ENCODE results near the gene FAM219B. TPM values are rescaled to one million over a fixed set of nuclear protein-coding genes. Genes with fewer than 3 reads are reported as not detected.

Gene FAM219B
- total and polyA plus RNA-seq, 8 donors: 59.2 to 84.7 (median 61.8) TPM

DNA sequence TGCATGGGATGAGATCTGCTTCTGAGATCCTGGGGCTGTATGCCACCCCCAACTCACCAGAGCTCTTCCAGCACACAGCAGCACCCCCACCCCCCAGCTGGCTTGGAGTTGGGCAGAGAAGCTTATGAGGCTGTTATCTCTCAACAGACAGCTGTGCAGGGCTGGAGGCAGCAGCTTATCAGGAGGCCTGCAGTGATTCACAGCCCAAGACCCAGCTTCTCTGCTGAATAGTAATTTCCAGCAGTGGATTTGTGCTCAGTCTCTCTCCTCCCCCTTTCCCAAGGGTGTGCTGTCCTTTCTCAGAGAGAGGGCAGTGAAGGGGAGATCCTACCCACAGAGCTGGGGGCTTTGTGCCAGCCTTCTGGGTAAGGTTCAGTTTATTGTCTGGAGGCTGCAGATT, 47.9 kb upstream of the FAM219B start:
- ATAC-seq (no peak), DNase-seq (peak in 2 of 4 donors; percentile 73 to 87)
- Histone ChIP-seq H3K36me3 (no peaks in the 10 kb centered on the region), H3K9me3 (no peaks in the 10 kb centered on the region), H3K4me1 (peaks cover 19 to 53% of the 10 kb centered on the region in 2 donors), H3K27ac (no peak overlapping the region), H3K4me3 (peak overlapping the region in 1 of 2 donors; percentile 59), H3K27me3 (peaks cover 0 to 46% of the 10 kb centered on the region in 2 donors)
- TF ChIP-seq, protein P1, sequence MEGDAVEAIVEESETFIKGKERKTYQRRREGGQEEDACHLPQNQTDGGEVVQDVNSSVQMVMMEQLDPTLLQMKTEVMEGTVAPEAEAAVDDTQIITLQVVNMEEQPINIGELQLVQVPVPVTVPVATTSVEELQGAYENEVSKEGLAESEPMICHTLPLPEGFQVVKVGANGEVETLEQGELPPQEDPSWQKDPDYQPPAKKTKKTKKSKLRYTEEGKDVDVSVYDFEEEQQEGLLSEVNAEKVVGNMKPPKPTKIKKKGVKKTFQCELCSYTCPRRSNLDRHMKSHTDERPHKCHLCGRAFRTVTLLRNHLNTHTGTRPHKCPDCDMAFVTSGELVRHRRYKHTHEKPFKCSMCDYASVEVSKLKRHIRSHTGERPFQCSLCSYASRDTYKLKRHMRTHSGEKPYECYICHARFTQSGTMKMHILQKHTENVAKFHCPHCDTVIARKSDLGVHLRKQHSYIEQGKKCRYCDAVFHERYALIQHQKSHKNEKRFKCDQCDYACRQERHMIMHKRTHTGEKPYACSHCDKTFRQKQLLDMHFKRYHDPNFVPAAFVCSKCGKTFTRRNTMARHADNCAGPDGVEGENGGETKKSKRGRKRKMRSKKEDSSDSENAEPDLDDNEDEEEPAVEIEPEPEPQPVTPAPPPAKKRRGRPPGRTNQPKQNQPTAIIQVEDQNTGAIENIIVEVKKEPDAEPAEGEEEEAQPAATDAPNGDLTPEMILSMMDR (IDR thresholded peaks at IDR 0.05): no peak
- intact Hi-C loops (cut with DNase I): loop anchor here in 1 of 2 donors (5.0 to 10.0 kb wide), 2 partner anchors 182 to 320 kb away; no protein-coding TSS in a partner anchor

DNA sequence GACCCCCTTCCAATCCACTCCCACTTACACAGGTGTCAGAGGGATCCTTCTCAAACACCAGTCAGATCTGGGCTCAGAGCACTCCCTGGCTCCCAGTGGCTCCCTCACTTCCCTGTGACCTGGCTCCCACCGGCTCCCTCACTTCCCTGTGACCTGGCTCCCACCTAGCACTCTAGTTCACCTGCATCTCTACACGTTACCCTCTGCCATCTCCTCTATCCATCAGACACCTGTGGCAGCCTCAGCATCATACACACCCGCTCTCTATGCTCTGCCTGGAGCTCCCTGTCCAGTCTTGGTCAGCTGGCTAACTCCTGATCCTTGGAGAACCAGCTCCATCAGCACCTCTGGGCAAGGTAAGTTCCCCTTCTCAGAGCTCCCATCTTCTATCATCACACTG, 44.4 kb upstream of the FAM219B start:
- Histone ChIP-seq H3K27me3 (peaks cover 0 to 11% of the 10 kb centered on the region in 2 donors), H3K4me3 (no peak overlapping the region), H3K4me1 (peaks cover 15 to 21% of the 10 kb centered on the region in 2 donors), H3K9me3 (no peaks in the 10 kb centered on the region), H3K27ac (no peak overlapping the region), H3K36me3 (no peaks in the 10 kb centered on the region)
- intact Hi-C loops (cut with DNase I): loop anchor here in 1 of 2 donors (5.0 to 10.0 kb wide), 2 partner anchors 179 to 316 kb away; no protein-coding TSS in a partner anchor
- no peak for ATAC-seq
- TF ChIP-seq, protein P1 (IDR thresholded peaks at IDR 0.05): no peak
- DNase-seq: no peak

DNA sequence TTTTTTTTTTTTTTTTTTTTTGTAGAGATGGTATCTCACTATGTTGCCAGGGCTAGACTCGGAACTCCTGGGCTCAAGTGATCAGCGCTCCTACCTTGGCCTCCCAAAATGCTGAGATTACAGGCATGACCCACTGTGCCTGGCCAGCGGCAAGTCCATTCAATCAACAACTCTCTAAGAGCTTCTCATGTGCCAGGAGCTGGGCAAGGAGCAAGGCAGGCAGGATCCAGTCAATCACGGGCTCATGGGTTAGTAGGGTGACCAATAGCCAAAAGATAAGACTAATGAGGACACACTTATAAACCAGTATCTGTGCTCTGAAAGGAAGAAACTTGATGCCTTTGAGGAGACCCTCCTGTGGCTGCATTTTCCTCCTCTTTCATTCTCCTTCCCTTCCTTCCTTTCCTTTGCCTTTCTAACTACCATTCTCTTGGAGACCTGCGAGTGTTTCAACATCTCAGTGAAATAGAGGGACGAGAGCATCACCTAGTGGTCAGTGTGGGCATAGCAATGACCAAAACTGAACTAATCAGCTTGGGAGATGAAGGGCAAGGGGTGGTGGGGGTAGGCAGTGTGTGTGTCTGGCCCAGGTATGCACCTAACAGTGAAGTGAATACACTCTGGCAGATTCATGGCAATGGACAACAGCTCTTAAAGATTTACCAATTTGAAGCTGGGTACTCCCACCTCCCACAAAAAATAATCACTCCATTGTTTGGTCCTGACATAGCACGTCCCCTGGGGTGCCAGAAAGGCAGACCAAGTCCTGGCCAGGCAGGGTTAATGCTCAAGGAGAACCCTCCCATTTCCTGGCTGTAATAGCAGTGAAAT, 43.6 kb upstream of the FAM219B start:
- Histone ChIP-seq H3K4me1 (peaks cover 10 to 14% of the 10 kb centered on the region in 2 donors), H3K27ac (no peak overlapping the region), H3K4me3 (no peak overlapping the region), H3K9me3 (no peaks in the 10 kb centered on the region), H3K27me3 (peaks cover 0 to 4% of the 10 kb centered on the region in 2 donors), H3K36me3 (no peaks in the 10 kb centered on the region)
- intact Hi-C loops (cut with DNase I): loop anchor here in 1 of 2 donors (5.0 to 10.0 kb wide), 2 partner anchors 178 to 315 kb away; no protein-coding TSS in a partner anchor
- ATAC-seq (peak; percentile 92), DNase-seq (peak in 3 of 4 donors; percentile 53 to 82 (median 76))
- TF ChIP-seq, protein P1 (IDR thresholded peaks at IDR 0.05): peak; percentile 90 to 95

DNA sequence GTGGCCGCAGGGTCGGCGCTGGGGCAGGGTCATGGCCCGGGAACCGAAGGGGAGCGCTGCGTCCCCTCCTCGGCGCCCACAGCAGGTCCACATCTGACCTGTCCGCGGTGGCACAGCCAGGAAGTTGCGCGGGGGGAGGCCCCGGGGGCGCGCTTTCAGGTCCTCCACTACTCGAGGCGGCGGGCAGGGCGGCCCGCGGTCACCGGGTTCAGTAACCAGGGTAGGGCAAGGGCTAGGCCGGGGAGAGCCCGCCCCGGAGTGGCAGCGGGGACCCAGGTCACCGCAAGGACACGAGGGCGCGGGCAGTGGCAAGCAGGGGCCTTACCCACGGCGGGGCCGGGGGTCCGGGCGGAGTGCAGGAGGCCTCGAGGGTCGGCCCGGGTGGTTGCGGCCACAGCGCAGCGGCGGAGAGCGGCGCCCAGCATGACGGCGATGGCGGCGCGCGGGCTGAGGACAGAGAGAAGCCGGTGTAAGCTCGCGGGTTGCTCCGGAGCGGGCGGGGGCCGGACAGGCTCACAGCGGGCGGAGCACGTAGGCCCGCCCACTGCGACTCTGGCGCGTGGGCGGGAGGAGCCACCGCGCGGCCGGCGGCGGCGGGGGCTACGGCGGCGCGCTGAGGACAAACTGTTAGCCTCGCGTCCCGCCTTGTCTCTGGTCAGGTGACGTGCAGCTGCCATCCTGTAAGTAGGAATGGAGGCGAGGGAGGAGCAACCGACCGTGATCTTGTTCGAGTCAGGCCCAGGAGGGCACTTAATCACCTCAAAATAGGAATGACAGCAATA, 31.1 kb upstream of the FAM219B start, which contains the start of gene COX5A:
TSS of gene COX5A (minus strand) at position 484 of the 782 bp plus-strand sequence. CDS start at position 425, 59 bp downstream.
- peak within 1 kb of the TSS; percentile 92 to 94 for H3K4me3 ChIP-seq
- TF ChIP-seq, protein P1 (IDR thresholded peaks at IDR 0.05): peak in 1 of 2 donors; percentile 7
- DNase-seq: peak; percentile 92 to 98 (median 96)
- peaks cover 0 to 9% of the 10 kb centered on the region in 2 donors for H3K36me3 ChIP-seq
- peaks cover 7 to 44% of the 10 kb centered on the region in 2 donors for H3K4me1 ChIP-seq
- H3K9me3 ChIP-seq: no peaks in the 10 kb centered on the region
- H3K27me3 ChIP-seq: no peaks in the 10 kb centered on the region
- ATAC-seq: peak; percentile 98
- H3K27ac ChIP-seq: peak within 1 kb of the TSS; percentile 96 to 97
- intact Hi-C loops (cut with DNase I): no loop called here

Measured in left lung (tissue), 10 donors.